Measurements from ENCODE around the gene SIRT3.

SIRT3 gene

DNA sequence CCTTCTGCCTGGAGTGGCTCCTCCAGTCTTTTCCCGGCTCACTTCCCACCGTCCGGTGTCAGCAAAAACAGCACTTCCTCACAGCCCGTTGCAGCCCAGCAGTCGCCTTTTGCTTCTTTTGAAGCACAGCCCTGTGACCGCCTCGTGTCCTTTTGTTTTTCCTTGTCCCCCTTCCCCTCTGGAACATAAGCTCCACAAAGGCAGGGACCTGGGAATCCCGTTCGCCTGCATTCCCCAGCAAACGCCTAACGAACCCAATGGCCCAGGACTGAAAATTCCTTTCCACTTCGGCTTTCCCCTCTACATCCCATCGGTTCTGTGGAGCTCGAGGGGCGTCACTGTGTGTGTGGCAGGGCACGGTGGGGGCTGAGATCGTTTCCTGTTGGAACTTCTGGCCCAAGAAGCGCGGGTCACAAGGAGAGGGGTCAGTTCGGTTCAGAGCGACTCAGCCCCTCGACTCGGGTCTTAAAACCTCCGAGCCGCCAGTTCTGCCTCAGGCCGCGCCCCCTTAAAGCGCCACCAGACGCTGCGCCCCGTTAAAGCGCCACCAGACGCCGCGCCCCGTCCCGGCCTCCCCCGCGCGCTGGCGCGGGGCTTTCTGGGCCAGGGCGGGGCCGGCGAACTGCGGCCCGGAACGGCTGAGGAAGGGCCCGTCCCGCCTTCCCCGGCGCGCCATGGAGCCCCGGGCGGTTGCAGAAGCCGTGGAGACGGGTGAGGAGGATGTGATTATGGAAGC, 27.8 kb downstream of the SIRT3 start:
- no peaks in the 10 kb centered on the region for H3K9me3 ChIP-seq (ENCODE audit: control insufficient read depth, insufficient read depth, low read length)
- no peak overlapping the region for H3K27ac ChIP-seq (ENCODE audit: low read length)
- no peaks in the 10 kb centered on the region for H3K27me3 ChIP-seq (ENCODE audit: control insufficient read depth, insufficient read depth, low read length)
- WGBS (ENCODE audit: insufficient coverage, insufficient read length): no CpG with 5 or more reads among the region's 57 CpGs
- peaks cover 23% of the 10 kb centered on the region; the same call in 1 of the 2 replicates for H3K36me3 ChIP-seq (ENCODE audit: control insufficient read depth, insufficient read depth, low read length)
- H3K4me3 ChIP-seq (ENCODE audit: low read length): peak overlapping the region; percentile 91; the same call in 1 of the 2 replicates
- H3K4me1 ChIP-seq (ENCODE audit: control insufficient read depth, insufficient read depth, low read length): peaks cover 3% of the 10 kb centered on the region; the same call in 1 of the 2 replicates
- DNase-seq (ENCODE audit: low read depth, low spot score): no peak

DNA sequence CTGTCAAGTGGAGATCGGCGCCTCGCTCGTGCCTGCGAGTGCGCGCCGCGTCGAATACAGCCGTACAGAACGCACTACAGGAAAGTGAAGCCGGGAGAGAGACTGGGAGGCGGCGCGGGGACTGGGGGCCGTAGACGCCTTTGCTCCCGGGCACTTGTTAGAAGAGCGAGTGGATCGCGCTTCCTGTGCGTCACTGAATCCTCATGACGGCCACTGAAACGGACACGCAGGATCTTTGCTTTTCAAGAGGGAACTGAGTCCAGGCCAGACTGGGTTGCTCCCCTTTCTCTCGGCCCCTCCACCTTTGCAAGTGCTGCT, 28.3 kb downstream of the SIRT3 start:
- DNase-seq (ENCODE audit: low read depth, low spot score): no peak
- WGBS (ENCODE audit: insufficient coverage, insufficient read length): no CpG with 5 or more reads among the region's 27 CpGs
- H3K36me3 ChIP-seq (ENCODE audit: control insufficient read depth, insufficient read depth, low read length): peaks cover 18% of the 10 kb centered on the region; the same call in 1 of the 2 replicates
- H3K4me3 ChIP-seq (ENCODE audit: low read length): peak overlapping the region; percentile 91
- H3K27ac ChIP-seq (ENCODE audit: low read length): no peak overlapping the region
- H3K4me1 ChIP-seq (ENCODE audit: control insufficient read depth, insufficient read depth, low read length): peaks cover 3% of the 10 kb centered on the region; the same call in 1 of the 2 replicates
- no peaks in the 10 kb centered on the region for H3K9me3 ChIP-seq (ENCODE audit: control insufficient read depth, insufficient read depth, low read length)
- no peaks in the 10 kb centered on the region for H3K27me3 ChIP-seq (ENCODE audit: control insufficient read depth, insufficient read depth, low read length)

- peaks cover 3% of the 10 kb centered on the region; the same call in 1 of the 2 replicates for H3K4me1 ChIP-seq (ENCODE audit: control insufficient read depth, insufficient read depth, low read length)
- peaks cover 13% of the 10 kb centered on the region; the same call in 1 of the 2 replicates for H3K36me3 ChIP-seq (ENCODE audit: control insufficient read depth, insufficient read depth, low read length)
- no peaks in the 10 kb centered on the region for H3K27me3 ChIP-seq (ENCODE audit: control insufficient read depth, insufficient read depth, low read length)
- WGBS (ENCODE audit: insufficient coverage, insufficient read length): no CpG with 5 or more reads among the region's 63 CpGs
- no peaks in the 10 kb centered on the region for H3K9me3 ChIP-seq (ENCODE audit: control insufficient read depth, insufficient read depth, low read length)
- no peak within 1 kb of the TSS for H3K27ac ChIP-seq (ENCODE audit: low read length)
- peak; percentile 63 for DNase-seq (ENCODE audit: low read depth, low spot score)
- peak within 1 kb of the TSS; percentile 91 for H3K4me3 ChIP-seq (ENCODE audit: low read length)
These were observed 28.8 kb downstream of the SIRT3 start, which contains the start of the genes BET1L and RIC8A for GRCh38 chr11:207208-207862. Gene BET1L, minus strand, starts transcription at chr11:207399. Its CDS starts 78 bp downstream, at chr11:207321. Gene RIC8A, plus strand, starts transcription at chr11:207708. Its CDS starts 1,147 bp downstream, at chr11:208855.

GRCh38 chr11:206526-207207, 29.5 kb downstream of the SIRT3 start:
- no peaks in the 10 kb centered on the region for H3K27me3 ChIP-seq (ENCODE audit: control insufficient read depth, insufficient read depth, low read length)
- H3K4me3 ChIP-seq (ENCODE audit: low read length): peak overlapping the region; percentile 91
- no peaks in the 10 kb centered on the region for H3K9me3 ChIP-seq (ENCODE audit: control insufficient read depth, insufficient read depth, low read length)
- 0 out of 2 replicates have a peak, but pooled peaks cover 7% of the 10 kb centered on the region for H3K36me3 ChIP-seq (ENCODE audit: control insufficient read depth, insufficient read depth, low read length)
- no CpG with 5 or more reads among the region's 39 CpGs for WGBS (ENCODE audit: insufficient coverage, insufficient read length)
- DNase-seq (ENCODE audit: low read depth, low spot score): no peak
- H3K27ac ChIP-seq (ENCODE audit: low read length): no peak overlapping the region
- H3K4me1 ChIP-seq (ENCODE audit: control insufficient read depth, insufficient read depth, low read length): peaks cover 3% of the 10 kb centered on the region; the same call in 1 of the 2 replicates

DNA sequence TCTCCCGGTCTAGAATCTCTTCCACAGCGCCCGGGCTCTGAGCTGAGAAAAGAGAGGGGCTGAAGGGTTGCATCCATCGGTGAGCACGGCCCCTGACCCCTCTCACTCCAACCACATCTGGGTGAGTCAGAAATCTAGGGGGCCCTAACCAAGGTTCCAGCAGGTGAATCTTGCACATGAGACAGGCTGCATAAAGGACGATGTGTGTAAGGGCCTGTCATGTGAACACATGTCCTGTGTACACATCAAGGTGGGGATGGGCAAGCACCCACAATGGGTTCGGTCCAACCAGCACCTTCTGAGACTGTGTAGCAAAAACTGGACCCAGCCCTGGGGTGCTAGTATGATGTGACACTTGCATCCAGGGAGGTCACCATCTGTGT, 30.1 kb downstream of the SIRT3 start:
- H3K9me3 ChIP-seq (ENCODE audit: control insufficient read depth, insufficient read depth, low read length): no peaks in the 10 kb centered on the region
- H3K4me3 ChIP-seq (ENCODE audit: low read length): no peak overlapping the region
- peaks cover 3% of the 10 kb centered on the region; the same call in 1 of the 2 replicates for H3K4me1 ChIP-seq (ENCODE audit: control insufficient read depth, insufficient read depth, low read length)
- DNase-seq (ENCODE audit: low read depth, low spot score): no peak
- 0 out of 2 replicates have a peak, but pooled peaks cover 6% of the 10 kb centered on the region for H3K36me3 ChIP-seq (ENCODE audit: control insufficient read depth, insufficient read depth, low read length)
- no peaks in the 10 kb centered on the region for H3K27me3 ChIP-seq (ENCODE audit: control insufficient read depth, insufficient read depth, low read length)
- no peak overlapping the region for H3K27ac ChIP-seq (ENCODE audit: low read length)
- WGBS (ENCODE audit: insufficient coverage, insufficient read length): no CpG with 5 or more reads among the region's 7 CpGs

DNA sequence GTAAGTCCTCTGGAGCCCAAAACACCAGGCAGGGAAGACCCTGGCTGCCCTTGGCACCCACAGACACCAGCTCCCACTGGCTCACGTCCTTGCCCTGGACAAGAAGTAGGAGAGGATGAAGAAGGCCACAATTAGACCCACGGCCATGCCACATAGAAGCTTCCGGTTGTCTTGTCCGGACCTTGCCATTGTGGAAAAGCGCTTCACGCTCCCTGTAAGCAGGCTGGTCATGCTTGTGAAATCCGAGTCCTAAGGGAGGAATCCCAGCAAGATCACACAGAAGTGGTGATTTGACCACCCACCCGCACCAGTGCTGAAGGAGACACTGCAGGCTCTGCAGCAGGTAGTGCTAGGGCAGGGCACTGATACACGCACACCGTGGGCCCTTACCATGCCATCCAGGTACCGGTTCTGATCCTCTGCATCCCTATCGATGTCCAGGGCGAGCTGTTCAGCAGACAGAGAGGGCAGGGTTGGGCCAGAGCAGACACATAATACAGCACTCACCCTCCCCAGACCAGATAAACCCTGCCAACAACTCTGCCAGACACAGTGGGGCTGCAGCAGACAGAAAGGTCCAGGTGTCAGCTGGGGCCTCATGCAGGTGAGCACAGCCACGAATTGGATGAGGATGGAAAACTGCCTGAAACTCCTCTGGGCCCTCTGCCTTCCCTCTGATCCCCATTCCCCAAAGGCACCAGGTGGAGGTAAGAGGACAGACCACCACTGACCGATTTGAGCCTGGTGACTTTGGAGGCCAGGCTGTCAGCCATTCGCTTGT, 30.7 kb downstream of the SIRT3 start:
- Histone ChIP-seq H3K9me3 (ENCODE audit: control insufficient read depth, insufficient read depth, low read length) (no peaks in the 10 kb centered on the region), H3K27me3 (ENCODE audit: control insufficient read depth, insufficient read depth, low read length) (no peaks in the 10 kb centered on the region), H3K36me3 (ENCODE audit: control insufficient read depth, insufficient read depth, low read length) (0 out of 2 replicates have a peak, but pooled peaks cover 6% of the 10 kb centered on the region), H3K4me1 (ENCODE audit: control insufficient read depth, insufficient read depth, low read length) (peaks cover 3% of the 10 kb centered on the region; the same call in 1 of the 2 replicates), H3K4me3 (ENCODE audit: low read length) (no peak overlapping the region), H3K27ac (ENCODE audit: low read length) (no peak overlapping the region)
- no CpG with 5 or more reads among the region's 16 CpGs for WGBS (ENCODE audit: insufficient coverage, insufficient read length)
- no peak for DNase-seq (ENCODE audit: low read depth, low spot score)

DNA sequence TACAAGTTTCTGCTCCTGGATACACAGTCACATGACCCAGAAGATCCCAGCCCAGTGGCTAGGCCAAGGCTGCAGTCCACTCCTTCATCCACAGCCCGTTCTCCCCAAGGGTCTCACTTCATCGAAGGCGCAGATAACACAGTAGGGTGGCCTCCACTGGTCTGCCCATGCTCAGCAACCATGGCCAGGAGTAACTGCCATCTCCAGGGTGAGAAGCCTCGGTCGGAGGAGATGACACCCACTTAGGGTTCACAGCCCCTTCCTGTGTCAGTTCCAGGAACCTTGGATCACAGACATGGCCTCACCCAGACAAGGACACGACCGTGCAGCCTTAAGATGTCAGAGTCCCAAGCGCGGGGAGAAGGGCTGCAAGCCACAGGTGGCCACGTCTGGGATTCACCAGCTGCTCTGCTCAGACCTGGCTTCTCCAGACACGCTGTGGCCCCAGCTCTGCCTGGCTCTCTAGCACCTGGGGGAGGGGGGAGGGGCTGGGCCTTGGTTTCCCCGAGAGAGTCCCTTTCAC, 31.5 kb downstream of the SIRT3 start:
- Histone ChIP-seq H3K36me3 (ENCODE audit: control insufficient read depth, insufficient read depth, low read length) (0 out of 2 replicates have a peak, but pooled peaks cover 4% of the 10 kb centered on the region), H3K27ac (ENCODE audit: low read length) (no peak overlapping the region), H3K27me3 (ENCODE audit: control insufficient read depth, insufficient read depth, low read length) (no peaks in the 10 kb centered on the region), H3K9me3 (ENCODE audit: control insufficient read depth, insufficient read depth, low read length) (no peaks in the 10 kb centered on the region), H3K4me1 (ENCODE audit: control insufficient read depth, insufficient read depth, low read length) (peaks cover 3% of the 10 kb centered on the region; the same call in 1 of the 2 replicates), H3K4me3 (ENCODE audit: low read length) (no peak overlapping the region)
- WGBS (ENCODE audit: insufficient coverage, insufficient read length): no CpG with 5 or more reads among the region's 12 CpGs
- no peak for DNase-seq (ENCODE audit: low read depth, low spot score)

DNA sequence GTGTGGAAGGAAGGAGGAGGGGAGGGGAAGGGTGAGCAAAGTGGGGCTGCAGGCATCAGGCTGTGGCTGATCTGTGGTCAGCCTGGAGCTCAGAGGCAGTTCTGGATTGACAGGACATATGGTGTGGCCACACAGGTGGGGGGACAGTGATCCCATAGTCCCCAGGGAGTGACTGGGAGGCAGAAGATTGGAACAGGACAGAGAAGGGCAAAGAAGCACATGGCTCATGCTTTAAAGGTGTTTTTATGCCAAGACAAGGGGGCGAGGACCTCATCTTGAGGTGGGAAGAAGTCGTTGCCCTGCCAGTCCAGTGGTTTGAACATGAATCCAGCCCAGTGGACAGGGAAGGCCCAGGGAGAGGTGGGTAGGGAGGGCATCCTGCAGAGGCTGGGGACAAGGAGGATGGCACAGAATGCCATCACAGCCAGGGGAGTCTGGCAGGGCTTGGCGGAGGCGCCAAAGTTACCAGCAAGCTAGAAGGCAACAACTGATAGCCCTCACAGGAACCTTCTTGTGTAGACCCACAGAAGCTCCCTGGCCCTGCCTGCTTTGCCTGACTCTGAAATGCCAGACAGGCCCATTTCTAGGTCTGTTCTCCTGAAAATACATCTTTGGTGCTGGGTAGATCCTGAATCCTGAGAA, 32.1 kb downstream of the SIRT3 start:
- Histone ChIP-seq H3K9me3 (ENCODE audit: control insufficient read depth, insufficient read depth, low read length) (no peaks in the 10 kb centered on the region), H3K27ac (ENCODE audit: low read length) (no peak overlapping the region), H3K4me3 (ENCODE audit: low read length) (no peak overlapping the region), H3K36me3 (ENCODE audit: control insufficient read depth, insufficient read depth, low read length) (0 out of 2 replicates have a peak, but pooled peaks cover 4% of the 10 kb centered on the region), H3K27me3 (ENCODE audit: control insufficient read depth, insufficient read depth, low read length) (no peaks in the 10 kb centered on the region), H3K4me1 (ENCODE audit: control insufficient read depth, insufficient read depth, low read length) (no peaks in the 10 kb centered on the region)
- no CpG with 5 or more reads among the region's 4 CpGs for WGBS (ENCODE audit: insufficient coverage, insufficient read length)
- no peak for DNase-seq (ENCODE audit: low read depth, low spot score)

DNA sequence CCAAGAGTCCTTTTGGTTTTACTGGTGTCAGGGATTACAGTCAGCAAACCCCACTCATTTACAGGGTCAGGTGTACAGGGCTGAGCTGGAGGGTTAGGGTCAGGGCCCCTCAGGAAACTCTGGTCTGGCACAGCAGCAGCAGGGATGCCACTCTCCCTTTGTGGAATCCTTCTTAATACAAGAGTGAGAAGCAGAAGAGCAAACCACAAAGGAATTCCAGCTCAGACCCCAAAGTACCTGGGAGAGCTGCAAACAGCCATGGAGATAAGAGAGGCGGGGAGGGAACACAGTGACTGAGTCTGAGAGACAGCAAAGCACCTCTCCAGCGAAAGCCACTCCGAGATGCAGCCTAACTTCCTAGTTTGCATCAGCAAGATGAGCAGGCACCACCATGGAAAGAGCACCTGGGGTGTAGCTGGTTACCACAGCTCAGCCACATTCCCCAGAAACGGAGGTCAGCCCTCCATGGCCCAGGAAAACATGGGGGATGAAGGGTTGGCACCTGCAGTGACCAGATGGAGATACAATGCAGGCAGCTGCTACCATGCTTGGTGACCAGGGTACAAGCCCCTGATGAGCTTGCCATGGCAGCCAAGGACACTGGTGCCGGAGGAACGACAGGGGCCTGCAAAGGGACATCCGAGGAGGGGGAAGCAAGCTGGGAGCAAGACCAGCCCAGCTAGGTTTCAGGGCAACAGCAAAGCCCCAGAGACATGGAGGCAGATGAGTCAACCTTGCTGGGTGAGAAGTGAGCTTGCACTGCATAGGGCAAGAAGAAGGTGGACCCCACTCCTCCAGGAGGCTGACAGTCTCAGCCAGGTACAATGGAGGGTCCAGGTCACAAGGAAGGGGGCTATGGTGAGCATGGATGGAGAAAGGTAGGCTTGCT, 32.8 kb downstream of the SIRT3 start:
- no CpG with 5 or more reads among the region's 7 CpGs for WGBS (ENCODE audit: insufficient coverage, insufficient read length)
- Histone ChIP-seq H3K36me3 (ENCODE audit: control insufficient read depth, insufficient read depth, low read length) (0 out of 2 replicates have a peak, but pooled peaks cover 4% of the 10 kb centered on the region), H3K27ac (ENCODE audit: low read length) (no peak overlapping the region), H3K27me3 (ENCODE audit: control insufficient read depth, insufficient read depth, low read length) (no peaks in the 10 kb centered on the region), H3K9me3 (ENCODE audit: control insufficient read depth, insufficient read depth, low read length) (no peaks in the 10 kb centered on the region), H3K4me3 (ENCODE audit: low read length) (no peak overlapping the region), H3K4me1 (ENCODE audit: control insufficient read depth, insufficient read depth, low read length) (no peaks in the 10 kb centered on the region)
- DNase-seq (ENCODE audit: low read depth, low spot score): no peak
